ENCODE results near the gene TEX13D.

The TEX13D gene

DNA sequence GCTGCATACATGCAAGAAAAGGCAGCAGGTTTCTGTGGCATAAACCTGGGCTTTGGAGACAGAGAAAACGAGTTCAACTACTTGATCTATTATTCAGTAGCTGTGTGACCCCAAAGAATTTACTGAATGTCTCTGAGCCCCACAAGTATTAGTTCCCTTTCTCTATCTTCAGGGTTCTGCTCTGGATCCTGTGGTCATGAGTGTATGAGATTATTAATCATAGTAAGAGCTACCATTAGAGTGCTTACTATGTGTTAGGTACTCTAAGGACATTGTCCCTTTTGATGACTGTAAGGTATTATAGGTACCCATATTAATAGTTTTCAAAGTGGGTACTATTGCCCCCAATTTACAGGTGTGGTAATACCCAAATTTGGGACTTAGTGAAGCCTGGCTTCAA, 5.5 kb downstream of the TEX13D start:
- Histone ChIP-seq H3K4me1 (ENCODE audit: control insufficient read depth, insufficient read depth, low read length) (no peaks in the 10 kb centered on the region), H3K9me3 (ENCODE audit: control insufficient read depth, insufficient read depth, low read length) (no peaks in the 10 kb centered on the region), H3K4me3 (ENCODE audit: low read depth, low read length) (no peak overlapping the region), H3K27ac (ENCODE audit: low read depth, low read length) (no peak overlapping the region), H3K9ac (ENCODE audit: low read depth, low read length) (no peak overlapping the region), H3K27me3 (ENCODE audit: control insufficient read depth, insufficient read depth, low read length) (no peaks in the 10 kb centered on the region; the same call in 1 of the 2 replicates), H3K36me3 (ENCODE audit: control insufficient read depth, insufficient read depth, low read length) (no peaks in the 10 kb centered on the region)

- Histone ChIP-seq H3K4me3 (ENCODE audit: low read depth, low read length) (no peak overlapping the region), H3K27me3 (ENCODE audit: control insufficient read depth, insufficient read depth, low read length) (no peaks in the 10 kb centered on the region; the same call in 1 of the 2 replicates), H3K4me1 (ENCODE audit: control insufficient read depth, insufficient read depth, low read length) (no peaks in the 10 kb centered on the region), H3K27ac (ENCODE audit: low read depth, low read length) (no peak overlapping the region), H3K36me3 (ENCODE audit: control insufficient read depth, insufficient read depth, low read length) (no peaks in the 10 kb centered on the region), H3K9me3 (ENCODE audit: control insufficient read depth, insufficient read depth, low read length) (no peaks in the 10 kb centered on the region), H3K9ac (ENCODE audit: low read depth, low read length) (no peak overlapping the region)
Observed at GRCh38 chrX:124338733-124339514, 6.5 kb downstream of the TEX13D start.

DNA sequence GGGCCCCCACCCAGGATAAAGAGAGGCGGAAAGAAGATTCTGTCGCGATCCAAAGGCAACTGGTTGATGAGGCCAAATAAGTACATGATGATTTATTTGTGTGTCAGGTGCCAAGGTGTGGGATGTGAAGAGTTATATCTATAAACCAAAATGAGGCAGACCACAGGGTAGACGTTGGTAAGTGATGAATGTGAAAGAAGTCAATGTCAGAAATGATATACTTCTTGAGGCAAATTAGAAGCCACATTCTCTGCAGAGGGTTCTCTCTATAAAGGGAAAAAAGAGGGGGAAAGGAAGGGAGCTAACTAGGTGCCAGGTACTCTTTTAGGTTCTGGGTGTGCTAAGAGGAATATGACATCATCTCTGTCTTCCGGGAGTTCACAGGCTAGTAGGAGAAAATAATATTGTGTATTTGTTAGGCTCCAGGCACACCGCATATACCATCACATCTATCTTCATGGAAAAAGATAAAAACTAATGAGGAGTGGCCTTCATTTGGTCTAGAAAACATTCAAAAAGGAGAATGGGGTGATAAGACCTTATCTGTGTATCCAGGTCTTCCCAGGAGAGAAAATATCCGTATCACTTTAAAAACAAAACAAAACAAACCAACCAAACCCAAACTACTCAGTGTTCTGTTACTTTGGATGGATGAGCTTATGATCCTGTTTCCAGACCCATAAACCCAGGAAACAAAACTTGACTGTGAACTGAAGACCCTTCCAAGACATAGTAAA, 9.1 kb downstream of the TEX13D start:
- no peak overlapping the region for H3K4me3 ChIP-seq (ENCODE audit: low read depth, low read length)
- H3K9me3 ChIP-seq (ENCODE audit: control insufficient read depth, insufficient read depth, low read length) = no peaks in the 10 kb centered on the region
- H3K27me3 ChIP-seq (ENCODE audit: control insufficient read depth, insufficient read depth, low read length) = no peaks in the 10 kb centered on the region; the same call in 1 of the 2 replicates
- H3K4me1 ChIP-seq (ENCODE audit: control insufficient read depth, insufficient read depth, low read length) = no peaks in the 10 kb centered on the region
- H3K27ac ChIP-seq (ENCODE audit: low read depth, low read length) = no peak overlapping the region
- no peaks in the 10 kb centered on the region for H3K36me3 ChIP-seq (ENCODE audit: control insufficient read depth, insufficient read depth, low read length)
- no peak overlapping the region for H3K9ac ChIP-seq (ENCODE audit: low read depth, low read length)

DNA sequence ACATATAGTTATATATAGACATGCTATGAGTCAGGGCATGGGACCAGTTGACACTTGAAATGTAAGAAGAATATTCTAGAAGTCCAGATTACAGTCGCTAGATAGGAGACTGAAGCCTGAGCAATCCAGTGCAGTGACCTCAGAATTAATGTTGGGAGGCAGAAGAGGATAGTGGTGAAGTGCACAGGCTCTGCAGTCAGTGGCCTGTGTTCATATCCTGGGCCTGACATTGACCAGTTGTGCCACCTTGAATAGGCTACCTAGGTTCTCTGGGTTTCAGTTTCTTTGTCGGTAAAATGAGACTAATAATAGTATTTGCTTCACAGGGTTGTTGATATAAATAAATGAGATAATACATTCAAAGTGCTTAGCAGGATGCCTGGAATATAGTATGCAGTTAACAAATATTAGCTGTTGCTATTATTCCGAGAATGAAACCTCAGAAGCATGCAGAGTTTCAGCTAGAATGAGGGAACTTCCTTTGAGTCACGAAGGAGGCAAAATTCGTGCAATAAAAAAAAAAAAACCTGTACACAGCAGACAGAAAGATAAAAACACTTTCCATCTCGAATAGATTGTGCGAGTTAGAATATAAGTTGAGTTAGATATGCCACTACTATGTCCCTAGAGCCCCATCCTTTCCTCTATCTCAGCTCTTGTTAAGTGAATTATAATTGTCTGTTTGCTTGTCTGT, 9.9 kb downstream of the TEX13D start:
- Histone ChIP-seq H3K4me3 (ENCODE audit: low read depth, low read length) (no peak overlapping the region), H3K9ac (ENCODE audit: low read depth, low read length) (no peak overlapping the region), H3K9me3 (ENCODE audit: control insufficient read depth, insufficient read depth, low read length) (no peaks in the 10 kb centered on the region), H3K36me3 (ENCODE audit: control insufficient read depth, insufficient read depth, low read length) (no peaks in the 10 kb centered on the region), H3K27ac (ENCODE audit: low read depth, low read length) (no peak overlapping the region), H3K4me1 (ENCODE audit: control insufficient read depth, insufficient read depth, low read length) (0 out of 2 replicates have a peak, but pooled peaks cover 1% of the 10 kb centered on the region), H3K27me3 (ENCODE audit: control insufficient read depth, insufficient read depth, low read length) (no peaks in the 10 kb centered on the region; the same call in 1 of the 2 replicates)

DNA sequence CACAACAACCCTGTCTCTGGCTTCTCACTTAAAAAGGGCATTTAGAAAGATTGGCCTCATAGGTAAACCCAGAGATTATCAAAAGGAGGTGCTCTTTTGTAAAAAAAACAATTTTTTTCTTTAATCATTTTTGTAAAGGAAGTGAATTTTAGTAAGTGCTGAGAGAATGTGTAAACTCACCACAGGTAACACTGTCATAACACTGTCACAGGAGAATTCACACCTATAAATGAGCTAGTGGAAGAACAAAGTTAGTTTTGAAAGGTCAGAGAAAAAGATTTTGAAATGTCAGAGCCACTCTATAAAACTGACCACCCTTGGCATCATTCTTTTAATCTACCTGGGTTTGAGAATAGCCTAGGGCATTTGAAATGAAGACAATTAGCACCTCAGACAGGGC, 10.6 kb downstream of the TEX13D start:
- no peaks in the 10 kb centered on the region for H3K36me3 ChIP-seq (ENCODE audit: control insufficient read depth, insufficient read depth, low read length)
- H3K4me3 ChIP-seq (ENCODE audit: low read depth, low read length) = no peak overlapping the region
- H3K9ac ChIP-seq (ENCODE audit: low read depth, low read length) = no peak overlapping the region
- H3K27me3 ChIP-seq (ENCODE audit: control insufficient read depth, insufficient read depth, low read length) = no peaks in the 10 kb centered on the region; the same call in 1 of the 2 replicates
- H3K9me3 ChIP-seq (ENCODE audit: control insufficient read depth, insufficient read depth, low read length) = no peaks in the 10 kb centered on the region
- no peak overlapping the region for H3K27ac ChIP-seq (ENCODE audit: low read depth, low read length)
- peaks cover 7% of the 10 kb centered on the region; the same call in 1 of the 2 replicates for H3K4me1 ChIP-seq (ENCODE audit: control insufficient read depth, insufficient read depth, low read length)

GRCh38 chrX:124344246-124344645, 11.8 kb downstream of the TEX13D start:
- H3K27me3 ChIP-seq (ENCODE audit: control insufficient read depth, insufficient read depth, low read length) = no peaks in the 10 kb centered on the region
- H3K9ac ChIP-seq (ENCODE audit: low read depth, low read length) = no peak overlapping the region
- no peak overlapping the region for H3K4me3 ChIP-seq (ENCODE audit: low read depth, low read length)
- H3K4me1 ChIP-seq (ENCODE audit: control insufficient read depth, insufficient read depth, low read length) = peaks cover 12% of the 10 kb centered on the region; the same call in 1 of the 2 replicates
- no peak overlapping the region for H3K27ac ChIP-seq (ENCODE audit: low read depth, low read length)
- H3K36me3 ChIP-seq (ENCODE audit: control insufficient read depth, insufficient read depth, low read length) = no peaks in the 10 kb centered on the region
- H3K9me3 ChIP-seq (ENCODE audit: control insufficient read depth, insufficient read depth, low read length) = no peaks in the 10 kb centered on the region

- no peak within 1 kb of the TSS for H3K27ac ChIP-seq (ENCODE audit: low read depth, low read length)
- H3K27me3 ChIP-seq (ENCODE audit: control insufficient read depth, insufficient read depth, low read length) = no peaks in the 10 kb centered on the region
- H3K4me3 ChIP-seq (ENCODE audit: low read depth, low read length) = no peak within 1 kb of the TSS
- H3K9ac ChIP-seq (ENCODE audit: low read depth, low read length) = no peak within 1 kb of the TSS
- no peaks in the 10 kb centered on the region for H3K36me3 ChIP-seq (ENCODE audit: control insufficient read depth, insufficient read depth, low read length)
- no peaks in the 10 kb centered on the region for H3K9me3 ChIP-seq (ENCODE audit: control insufficient read depth, insufficient read depth, low read length)
- H3K4me1 ChIP-seq (ENCODE audit: control insufficient read depth, insufficient read depth, low read length) = peaks cover 12% of the 10 kb centered on the region; the same call in 1 of the 2 replicates
Observed at GRCh38 chrX:124346117-124346876, 13.8 kb downstream of the TEX13D start, which contains the start of gene SH2D1A. Gene SH2D1A (plus strand): TSS chrX:124346563. CDS start chrX:124346643, 80 bp downstream.

DNA sequence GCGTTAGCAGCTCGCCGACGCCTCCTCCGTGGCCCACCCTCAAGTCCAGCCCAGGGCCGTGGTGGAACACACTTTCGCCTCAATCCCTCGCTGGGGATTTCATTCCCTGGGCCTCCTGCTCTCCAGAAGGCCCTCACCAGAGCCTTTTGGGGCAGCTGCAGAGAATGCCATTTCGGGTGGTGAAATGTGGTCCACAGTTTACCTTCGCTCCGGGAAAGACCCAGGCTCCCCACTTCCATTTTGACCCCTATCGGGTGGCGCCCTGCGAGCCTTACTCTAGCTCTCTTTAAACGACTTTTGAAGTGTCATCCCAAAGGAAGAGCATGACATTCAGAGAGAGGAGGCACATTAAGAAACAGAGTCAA, 14.4 kb downstream of the TEX13D start:
- H3K9ac ChIP-seq (ENCODE audit: low read depth, low read length) = no peak overlapping the region
- no peaks in the 10 kb centered on the region for H3K9me3 ChIP-seq (ENCODE audit: control insufficient read depth, insufficient read depth, low read length)
- peaks cover 12% of the 10 kb centered on the region; the same call in 1 of the 2 replicates for H3K4me1 ChIP-seq (ENCODE audit: control insufficient read depth, insufficient read depth, low read length)
- H3K36me3 ChIP-seq (ENCODE audit: control insufficient read depth, insufficient read depth, low read length) = no peaks in the 10 kb centered on the region
- H3K27ac ChIP-seq (ENCODE audit: low read depth, low read length) = no peak overlapping the region
- H3K4me3 ChIP-seq (ENCODE audit: low read depth, low read length) = no peak overlapping the region
- no peaks in the 10 kb centered on the region for H3K27me3 ChIP-seq (ENCODE audit: control insufficient read depth, insufficient read depth, low read length)

GRCh38 chrX:124347242-124347641, 14.8 kb downstream of the TEX13D start:
- Histone ChIP-seq H3K4me1 (ENCODE audit: control insufficient read depth, insufficient read depth, low read length) (peaks cover 12% of the 10 kb centered on the region; the same call in 1 of the 2 replicates), H3K9ac (ENCODE audit: low read depth, low read length) (no peak overlapping the region), H3K4me3 (ENCODE audit: low read depth, low read length) (no peak overlapping the region), H3K9me3 (ENCODE audit: control insufficient read depth, insufficient read depth, low read length) (no peaks in the 10 kb centered on the region), H3K27ac (ENCODE audit: low read depth, low read length) (no peak overlapping the region), H3K27me3 (ENCODE audit: control insufficient read depth, insufficient read depth, low read length) (no peaks in the 10 kb centered on the region), H3K36me3 (ENCODE audit: control insufficient read depth, insufficient read depth, low read length) (no peaks in the 10 kb centered on the region)

GRCh38 chrX:124348182-124348581, 15.7 kb downstream of the TEX13D start:
- Histone ChIP-seq H3K36me3 (ENCODE audit: control insufficient read depth, insufficient read depth, low read length) (no peaks in the 10 kb centered on the region), H3K4me1 (ENCODE audit: control insufficient read depth, insufficient read depth, low read length) (peaks cover 12% of the 10 kb centered on the region; the same call in 1 of the 2 replicates), H3K27me3 (ENCODE audit: control insufficient read depth, insufficient read depth, low read length) (no peaks in the 10 kb centered on the region), H3K9me3 (ENCODE audit: control insufficient read depth, insufficient read depth, low read length) (no peaks in the 10 kb centered on the region), H3K4me3 (ENCODE audit: low read depth, low read length) (no peak overlapping the region), H3K9ac (ENCODE audit: low read depth, low read length) (no peak overlapping the region), H3K27ac (ENCODE audit: low read depth, low read length) (peak overlapping the region; percentile 8)
